ENCODE results near the gene AP3S1. TPM values are rescaled to one million over a fixed set of nuclear protein-coding genes. Genes with fewer than 3 reads are reported as not detected.
A peak's percentile ranks its signal among the peaks of the same experiment; 100 is the strongest.

The AP3S1 gene
- total RNA-seq, 1 experiment from 2014 or later, result 188 TPM

- H3K9ac ChIP-seq (ENCODE audit: low read length), result peak overlapping the region; percentile 74
- no peak overlapping the region for H2AFZ ChIP-seq (ENCODE audit: low read length)
- peaks cover 72% of the 10 kb centered on the region for H3K4me1 ChIP-seq (ENCODE audit: low read length)
- no peaks in the 10 kb centered on the region for H3K27me3 ChIP-seq (ENCODE audit: low read length)
- peak overlapping the region; percentile 83 for H3K4me2 ChIP-seq (ENCODE audit: low read depth, low read length, poor library complexity, severe bottlenecking)
- no peaks in the 10 kb centered on the region for H3K9me2 ChIP-seq (replicated peaks; ENCODE audit: insufficient read depth, low read length)
- peak overlapping the region; percentile 83 for H3K27ac ChIP-seq (ENCODE audit: low read length)
- peak; percentile 52 for DNase-seq
- no peaks in the 10 kb centered on the region for H3K9me3 ChIP-seq (ENCODE audit: low read length)
- 0 out of 2 replicates have a peak, but pooled peaks cover 6% of the 10 kb centered on the region for H3K36me3 ChIP-seq (ENCODE audit: insufficient read depth, low read length)
- H3K4me3 ChIP-seq (ENCODE audit: low read length), result peak overlapping the region; percentile 72
- H4K20me1 ChIP-seq (ENCODE audit: insufficient read depth, low read depth, low read length), result peaks cover 7% of the 10 kb centered on the region; the same call in 1 of the 2 replicates
- peaks cover 94% of the 10 kb centered on the region for H3K79me2 ChIP-seq (ENCODE audit: low read length)
These were observed 2.6 kb downstream of the AP3S1 start for GRCh38 chr5:115844321-115844817.

GRCh38 chr5:115847290-115847689 is 5.6 kb downstream of the AP3S1 start:
- H3K79me2 ChIP-seq (ENCODE audit: low read length), result peaks cover 99% of the 10 kb centered on the region
- no peaks in the 10 kb centered on the region for H4K20me1 ChIP-seq (ENCODE audit: insufficient read depth, low read depth, low read length)
- no peak overlapping the region for H2AFZ ChIP-seq (ENCODE audit: low read length)
- peaks cover 59% of the 10 kb centered on the region for H3K4me1 ChIP-seq (ENCODE audit: low read length)
- no peak overlapping the region for H3K4me3 ChIP-seq (ENCODE audit: low read length)
- H3K27ac ChIP-seq (ENCODE audit: low read length), result peak overlapping the region; percentile 83; the same call in 1 of the 2 replicates
- no peak overlapping the region for H3K9ac ChIP-seq (ENCODE audit: low read length)
- no peaks in the 10 kb centered on the region for H3K27me3 ChIP-seq (ENCODE audit: low read length)
- H3K36me3 ChIP-seq (ENCODE audit: insufficient read depth, low read length), result 0 out of 2 replicates have a peak, but pooled peaks cover 7% of the 10 kb centered on the region
- DNase-seq, result no peak
- H3K9me2 ChIP-seq (replicated peaks; ENCODE audit: insufficient read depth, low read length), result no peaks in the 10 kb centered on the region
- no peaks in the 10 kb centered on the region for H3K9me3 ChIP-seq (ENCODE audit: low read length)
- H3K4me2 ChIP-seq (ENCODE audit: low read depth, low read length, poor library complexity, severe bottlenecking), result peak overlapping the region; percentile 83

- Histone ChIP-seq H3K4me3 (ENCODE audit: low read length) (no peak overlapping the region), H3K4me1 (ENCODE audit: low read length) (peaks cover 46% of the 10 kb centered on the region), H4K20me1 (ENCODE audit: insufficient read depth, low read depth, low read length) (no peaks in the 10 kb centered on the region), H3K79me2 (ENCODE audit: low read length) (peaks cover 99% of the 10 kb centered on the region), H2AFZ (ENCODE audit: low read length) (no peak overlapping the region), H3K9me3 (ENCODE audit: low read length) (peaks cover 4% of the 10 kb centered on the region; the same call in 1 of the 2 replicates), H3K27me3 (ENCODE audit: low read length) (no peaks in the 10 kb centered on the region), H3K36me3 (ENCODE audit: insufficient read depth, low read length) (peaks cover 21% of the 10 kb centered on the region), H3K9ac (ENCODE audit: low read length) (no peak overlapping the region), H3K27ac (ENCODE audit: low read length) (no peak overlapping the region), H3K9me2 (replicated peaks; ENCODE audit: insufficient read depth, low read length) (no peaks in the 10 kb centered on the region), H3K4me2 (ENCODE audit: low read depth, low read length, poor library complexity, severe bottlenecking) (no peak overlapping the region)
- DNase-seq, result no peak
These were observed 7.6 kb downstream of the AP3S1 start for GRCh38 chr5:115849258-115849798.

- H3K4me3 ChIP-seq (ENCODE audit: low read length), result no peak overlapping the region
- no peak overlapping the region for H3K27ac ChIP-seq (ENCODE audit: low read length)
- H3K9me2 ChIP-seq (replicated peaks; ENCODE audit: insufficient read depth, low read length), result no peaks in the 10 kb centered on the region
- DNase-seq, result no peak
- no peak overlapping the region for H2AFZ ChIP-seq (ENCODE audit: low read length)
- H3K9ac ChIP-seq (ENCODE audit: low read length), result no peak overlapping the region
- H3K36me3 ChIP-seq (ENCODE audit: insufficient read depth, low read length), result peaks cover 21% of the 10 kb centered on the region
- H4K20me1 ChIP-seq (ENCODE audit: insufficient read depth, low read depth, low read length), result no peaks in the 10 kb centered on the region
- peaks cover 32% of the 10 kb centered on the region for H3K4me1 ChIP-seq (ENCODE audit: low read length)
- no peak overlapping the region for H3K4me2 ChIP-seq (ENCODE audit: low read depth, low read length, poor library complexity, severe bottlenecking)
- H3K79me2 ChIP-seq (ENCODE audit: low read length), result peaks cover 100% of the 10 kb centered on the region
- H3K27me3 ChIP-seq (ENCODE audit: low read length), result no peaks in the 10 kb centered on the region
- peaks cover 4% of the 10 kb centered on the region; the same call in 1 of the 2 replicates for H3K9me3 ChIP-seq (ENCODE audit: low read length)
These were observed 9.1 kb downstream of the AP3S1 start for GRCh38 chr5:115850744-115851416.

- no peak overlapping the region for H3K27ac ChIP-seq (ENCODE audit: low read length)
These were observed 12.4 kb downstream of the AP3S1 start for GRCh38 chr5:115854139-115854538.

GRCh38 chr5:115855959-115856358 is 14.2 kb downstream of the AP3S1 start:
- Histone ChIP-seq H4K20me1 (ENCODE audit: insufficient read depth, low read depth, low read length) (no peaks in the 10 kb centered on the region), H3K4me3 (ENCODE audit: low read length) (no peak overlapping the region), H3K9me3 (ENCODE audit: low read length) (peaks cover 4% of the 10 kb centered on the region; the same call in 1 of the 2 replicates), H3K4me2 (ENCODE audit: low read depth, low read length, poor library complexity, severe bottlenecking) (no peak overlapping the region), H2AFZ (ENCODE audit: low read length) (no peak overlapping the region), H3K4me1 (ENCODE audit: low read length) (peaks cover 9% of the 10 kb centered on the region; the same call in 1 of the 2 replicates), H3K27me3 (ENCODE audit: low read length) (no peaks in the 10 kb centered on the region), H3K9me2 (replicated peaks; ENCODE audit: insufficient read depth, low read length) (no peaks in the 10 kb centered on the region), H3K36me3 (ENCODE audit: insufficient read depth, low read length) (peaks cover 20% of the 10 kb centered on the region), H3K79me2 (ENCODE audit: low read length) (peaks cover 98% of the 10 kb centered on the region), H3K27ac (ENCODE audit: low read length) (no peak overlapping the region), H3K9ac (ENCODE audit: low read length) (no peak overlapping the region)
- no peak for DNase-seq

More at GRCh38 chr5:115854139-115854538, 12.4 kb downstream of the AP3S1 start:
- Histone ChIP-seq H3K9ac (ENCODE audit: low read length) (no peak overlapping the region), H3K4me3 (ENCODE audit: low read length) (no peak overlapping the region), H4K20me1 (ENCODE audit: insufficient read depth, low read depth, low read length) (no peaks in the 10 kb centered on the region), H3K4me2 (ENCODE audit: low read depth, low read length, poor library complexity, severe bottlenecking) (no peak overlapping the region), H3K9me3 (ENCODE audit: low read length) (peaks cover 4% of the 10 kb centered on the region; the same call in 1 of the 2 replicates), H3K4me1 (ENCODE audit: low read length) (peaks cover 9% of the 10 kb centered on the region; the same call in 1 of the 2 replicates), H3K9me2 (replicated peaks; ENCODE audit: insufficient read depth, low read length) (no peaks in the 10 kb centered on the region), H3K36me3 (ENCODE audit: insufficient read depth, low read length) (peaks cover 21% of the 10 kb centered on the region), H3K27me3 (ENCODE audit: low read length) (no peaks in the 10 kb centered on the region), H3K79me2 (ENCODE audit: low read length) (peaks cover 98% of the 10 kb centered on the region), H2AFZ (ENCODE audit: low read length) (no peak overlapping the region)
- DNase-seq, result no peak

GRCh38 chr5:115857057-115857479 is 15.3 kb downstream of the AP3S1 start:
- Histone ChIP-seq H3K9me3 (ENCODE audit: low read length) (peaks cover 4% of the 10 kb centered on the region; the same call in 1 of the 2 replicates), H3K27me3 (ENCODE audit: low read length) (no peaks in the 10 kb centered on the region), H2AFZ (ENCODE audit: low read length) (no peak overlapping the region), H3K79me2 (ENCODE audit: low read length) (peaks cover 98% of the 10 kb centered on the region), H3K4me1 (ENCODE audit: low read length) (peaks cover 9% of the 10 kb centered on the region; the same call in 1 of the 2 replicates), H3K4me2 (ENCODE audit: low read depth, low read length, poor library complexity, severe bottlenecking) (no peak overlapping the region), H4K20me1 (ENCODE audit: insufficient read depth, low read depth, low read length) (no peaks in the 10 kb centered on the region), H3K9ac (ENCODE audit: low read length) (no peak overlapping the region), H3K9me2 (replicated peaks; ENCODE audit: insufficient read depth, low read length) (no peaks in the 10 kb centered on the region), H3K27ac (ENCODE audit: low read length) (no peak overlapping the region), H3K36me3 (ENCODE audit: insufficient read depth, low read length) (peaks cover 20% of the 10 kb centered on the region), H3K4me3 (ENCODE audit: low read length) (no peak overlapping the region)
- DNase-seq, result no peak

GRCh38 chr5:115857626-115858349 is 16.1 kb downstream of the AP3S1 start:
- H3K4me3 ChIP-seq (ENCODE audit: low read length), result no peak overlapping the region
- H3K27me3 ChIP-seq (ENCODE audit: low read length), result no peaks in the 10 kb centered on the region
- no peaks in the 10 kb centered on the region for H3K9me2 ChIP-seq (replicated peaks; ENCODE audit: insufficient read depth, low read length)
- H3K79me2 ChIP-seq (ENCODE audit: low read length), result peaks cover 98% of the 10 kb centered on the region
- H3K9me3 ChIP-seq (ENCODE audit: low read length), result peaks cover 4% of the 10 kb centered on the region; the same call in 1 of the 2 replicates
- H3K4me2 ChIP-seq (ENCODE audit: low read depth, low read length, poor library complexity, severe bottlenecking), result no peak overlapping the region
- H2AFZ ChIP-seq (ENCODE audit: low read length), result no peak overlapping the region
- peaks cover 15% of the 10 kb centered on the region for H3K36me3 ChIP-seq (ENCODE audit: insufficient read depth, low read length)
- H3K9ac ChIP-seq (ENCODE audit: low read length), result no peak overlapping the region
- peaks cover 9% of the 10 kb centered on the region; the same call in 1 of the 2 replicates for H3K4me1 ChIP-seq (ENCODE audit: low read length)
- no peak overlapping the region for H3K27ac ChIP-seq (ENCODE audit: low read length)
- H4K20me1 ChIP-seq (ENCODE audit: insufficient read depth, low read depth, low read length), result no peaks in the 10 kb centered on the region
- DNase-seq, result no peak
